GM18508 (cell line): ENCODE measurements around the gene CFAP46.
"Not testable (repeated sequence)": the region's sequence is repeated elsewhere in the genome, so short reads cannot be mapped to it uniquely, and the experiment has no call there.

ENCODE experiments used
- ATAC-seq: cut with Tn5 transposase; IDR thresholded peaks from one replicate; pipeline ENCODE4 v1.9.1; 2021; ENCODE audit warnings: moderate number of reproducible peaks; ENCODE audit not compliant: insufficient read depth, unreplicated experiment

The CFAP46 gene

DNA sequence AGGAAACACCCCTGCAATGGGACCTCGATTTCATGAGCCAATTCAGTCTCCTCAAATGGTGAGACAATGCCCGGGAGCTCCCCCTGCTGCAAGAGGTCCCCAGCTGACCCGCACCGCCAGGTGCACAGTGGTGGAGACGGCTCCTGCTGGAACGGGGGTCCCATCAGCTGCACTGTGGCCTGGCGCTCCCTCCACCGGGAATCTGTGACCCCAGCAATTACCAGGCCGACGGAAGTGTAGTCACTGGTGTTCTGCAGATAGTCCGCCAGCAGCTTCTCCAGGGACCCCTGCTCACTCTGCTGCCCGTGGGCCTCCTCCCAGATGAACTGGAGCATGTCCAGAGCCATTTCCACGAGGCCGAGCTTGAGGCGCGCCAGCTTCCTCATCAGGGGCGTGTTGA, 91.5 kb downstream of the CFAP46 start:
- ATAC-seq: no peak

DNA sequence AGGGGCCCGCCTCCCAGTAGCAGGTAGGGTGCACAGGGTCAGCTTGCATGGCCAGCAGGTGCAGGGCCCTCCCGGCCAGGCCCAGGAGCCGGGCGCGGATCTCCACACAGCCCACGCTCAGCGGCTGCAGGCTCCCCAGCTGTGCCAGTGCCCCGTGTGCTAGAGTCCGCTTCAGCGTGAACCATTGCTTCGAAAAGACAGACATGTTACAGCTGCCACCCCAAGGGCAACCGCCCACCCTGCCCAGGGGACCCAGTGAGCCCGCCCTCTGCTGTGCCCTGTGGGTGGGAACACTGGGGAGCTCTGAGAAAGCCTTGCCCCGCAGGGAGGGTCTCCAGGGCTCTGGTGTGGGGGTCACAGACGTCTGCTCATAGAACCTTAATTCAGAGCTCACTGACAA, 92.1 kb downstream of the CFAP46 start:
- ATAC-seq: no peak

- ATAC-seq: no peak
Measured at GRCh38 chr10:132849546-132850031, 92.8 kb downstream of the CFAP46 start.

DNA sequence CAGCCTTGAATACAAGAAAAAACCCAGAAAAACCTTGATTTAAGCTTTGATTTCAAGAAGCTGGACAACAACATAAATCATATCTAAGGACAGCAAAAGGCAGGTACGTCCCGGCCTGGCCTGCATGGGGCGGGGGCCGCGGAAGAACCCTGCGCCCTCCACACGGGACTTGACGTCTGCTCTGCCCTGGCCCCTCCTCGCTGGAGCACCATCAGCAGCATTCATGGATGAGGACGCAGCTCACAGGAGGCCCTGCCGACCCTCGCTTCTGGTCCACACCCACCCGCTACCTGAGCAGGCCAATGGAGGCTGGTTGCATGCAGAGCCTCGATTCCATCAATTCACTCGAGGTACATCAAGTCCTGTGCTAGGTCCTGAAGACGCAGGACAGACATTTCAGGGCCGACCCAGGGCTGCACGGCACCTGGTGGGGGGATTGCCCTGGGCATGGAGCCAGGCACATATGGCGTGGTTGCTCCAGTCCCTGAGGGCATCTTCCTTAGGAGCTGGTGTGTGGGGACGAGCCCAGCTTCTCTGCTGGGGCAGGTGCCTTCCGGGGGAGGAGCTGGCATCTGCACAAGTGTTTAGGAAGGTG, 93.3 kb downstream of the CFAP46 start:
- no peak for ATAC-seq

- no peak for ATAC-seq
Measured at GRCh38 chr10:132848291-132848701, 94.1 kb downstream of the CFAP46 start.

- ATAC-seq: no peak
Measured at GRCh38 chr10:132847856-132848255, 94.5 kb downstream of the CFAP46 start.

- ATAC-seq: no peak
Measured at GRCh38 chr10:132847416-132847777, 95.0 kb downstream of the CFAP46 start.

DNA sequence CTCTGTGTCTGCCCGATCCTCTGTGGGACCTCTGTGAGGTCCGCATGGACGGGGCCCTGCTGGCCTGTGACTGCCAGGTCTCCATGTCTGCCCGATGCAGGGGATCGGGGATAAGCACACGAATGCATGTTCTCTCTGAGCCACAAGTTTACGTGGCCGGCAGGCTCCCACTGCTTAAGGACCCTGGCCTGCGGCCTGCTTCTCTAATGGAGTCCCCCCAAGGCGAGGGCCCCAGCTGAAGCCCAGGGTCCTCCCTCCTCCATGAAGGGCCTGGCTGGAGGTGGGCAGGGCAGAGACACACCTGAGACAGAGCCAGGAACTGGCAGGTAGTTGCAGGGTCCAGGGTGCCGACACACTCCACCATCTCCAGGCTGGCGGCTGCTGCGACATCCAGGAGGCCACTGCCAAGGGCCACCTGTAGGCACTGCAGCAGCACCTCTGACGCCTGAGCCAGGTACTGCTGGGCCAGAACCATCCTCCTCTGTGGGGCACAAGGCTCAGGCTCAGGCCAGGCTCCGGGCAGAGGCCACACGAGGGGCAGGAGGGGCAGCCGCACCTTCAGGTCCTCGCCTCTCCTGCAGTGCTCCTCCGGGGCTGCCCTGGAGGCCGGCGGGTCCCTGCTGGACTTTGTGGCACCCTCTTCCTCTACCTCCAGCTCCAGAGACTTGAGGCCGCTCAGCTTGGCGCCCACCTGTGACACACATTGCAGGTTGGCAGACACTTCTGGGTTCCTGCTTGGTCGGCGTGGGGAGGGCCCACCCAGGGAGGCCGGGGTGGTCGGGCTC, 95.5 kb downstream of the CFAP46 start:
- no peak for ATAC-seq

GRCh38 chr10:132845780-132846595, 96.4 kb downstream of the CFAP46 start:
- ATAC-seq: no peak

GRCh38 chr10:132845041-132845551, 97.3 kb downstream of the CFAP46 start:
- ATAC-seq: no peak

GRCh38 chr10:132844069-132844809, 98.1 kb downstream of the CFAP46 start:
- no peak for ATAC-seq

DNA sequence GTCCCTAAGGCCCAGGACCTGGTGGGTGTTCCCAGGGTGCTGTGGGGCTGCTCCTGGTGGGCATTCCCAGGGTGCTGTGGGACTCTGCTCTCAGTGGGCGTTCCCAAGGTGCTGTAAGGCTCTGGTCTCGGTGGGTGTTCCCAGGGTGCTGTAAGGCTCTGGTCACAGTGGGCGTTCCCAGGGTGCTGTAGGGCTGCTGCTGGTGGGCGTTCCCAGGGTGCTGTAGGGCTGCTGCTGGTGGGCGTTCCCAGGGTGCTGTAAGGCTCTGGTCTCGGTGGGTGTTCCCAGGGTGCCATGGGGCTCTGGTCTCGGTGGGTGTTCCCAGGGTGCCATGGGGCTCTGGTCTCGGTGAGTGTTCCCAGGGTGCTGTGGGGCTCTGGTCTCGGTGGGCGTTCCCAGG, 99.1 kb downstream of the CFAP46 start:
- not testable (repeated sequence) for ATAC-seq

DNA sequence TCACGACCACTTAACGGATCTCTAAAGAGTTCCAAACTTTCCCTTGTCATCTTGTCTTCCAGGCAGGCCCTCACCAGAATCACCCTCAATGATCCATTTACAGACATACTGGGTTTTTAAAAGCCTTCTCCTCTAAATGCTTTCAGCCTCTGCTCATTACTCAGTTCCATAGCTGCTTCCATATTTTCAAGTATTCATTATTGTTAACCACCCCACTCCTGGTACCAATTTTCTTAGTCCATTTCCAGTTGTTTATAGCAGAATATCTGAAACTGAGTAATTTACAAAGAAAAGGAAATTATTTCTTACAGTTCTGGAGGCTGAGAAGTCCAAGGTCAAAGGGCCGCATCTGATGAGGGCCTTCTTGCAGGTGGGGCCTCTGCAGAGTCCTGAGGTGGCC, 100.0 kb downstream of the CFAP46 start:
- no peak for ATAC-seq

- no peak for ATAC-seq
Measured at GRCh38 chr10:132841615-132841975, 100.8 kb downstream of the CFAP46 start.

DNA sequence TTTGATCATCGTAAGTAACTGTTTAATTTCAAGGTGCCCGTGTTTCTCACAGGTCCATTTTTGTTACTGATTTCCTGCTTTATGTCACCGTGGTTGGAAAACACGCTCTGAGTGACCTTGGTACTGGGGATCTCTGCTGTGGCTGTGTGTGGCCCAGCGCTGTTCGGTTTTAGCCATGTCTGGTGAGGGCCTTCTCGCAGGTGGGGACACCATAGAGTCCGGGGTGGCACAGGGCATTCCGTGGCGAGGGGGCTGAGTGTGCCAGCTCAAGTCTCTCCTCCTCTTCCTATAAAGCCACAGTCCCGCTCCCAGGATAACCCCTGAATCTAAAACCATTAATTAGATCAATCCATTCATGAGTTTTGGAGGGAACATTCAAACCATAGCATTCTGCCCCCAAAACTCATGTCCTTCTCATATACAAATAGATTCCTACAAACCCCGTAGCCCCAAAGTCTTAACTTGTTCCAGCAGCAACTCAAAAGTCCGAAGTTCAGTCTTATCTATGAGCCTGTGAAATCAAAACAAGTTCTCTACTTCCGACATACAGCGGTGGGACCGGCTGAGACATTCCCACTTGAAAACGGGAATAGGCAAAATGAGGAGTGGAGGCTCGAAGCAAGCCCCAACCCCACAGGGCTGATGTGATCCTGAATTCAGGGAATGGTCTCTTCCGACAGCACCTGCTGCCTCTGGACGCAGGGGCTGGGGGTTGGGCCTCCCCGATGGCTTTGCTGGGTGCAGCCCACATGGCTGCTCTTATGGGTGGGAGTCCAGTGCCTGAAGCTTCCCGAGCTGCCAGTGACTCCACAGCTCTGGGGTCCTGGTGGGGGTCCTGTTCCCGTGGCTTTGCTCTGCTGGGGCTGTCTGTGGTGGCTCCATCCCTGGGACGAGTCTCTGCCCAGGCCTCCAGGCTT, 101.4 kb downstream of the CFAP46 start:
- no peak for ATAC-seq

DNA sequence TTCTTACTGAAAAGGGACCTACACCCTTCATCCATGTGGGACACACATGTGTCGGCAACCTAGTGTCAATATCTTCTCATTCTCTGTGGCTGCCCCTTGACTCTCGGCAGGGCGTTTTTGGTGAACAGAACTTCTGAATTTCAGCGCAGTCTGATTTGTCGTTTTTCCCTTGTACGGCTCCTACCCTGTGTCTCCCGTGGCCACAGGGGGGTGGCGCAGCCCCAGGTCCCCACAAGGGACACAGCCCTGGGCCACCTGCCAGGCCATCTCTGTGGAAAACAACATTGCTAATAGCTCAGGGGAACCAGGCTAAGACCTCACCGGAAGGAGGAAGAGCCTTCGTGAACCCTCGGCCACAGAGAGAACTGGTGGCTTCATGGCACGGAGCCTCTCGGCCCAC, 103.3 kb downstream of the CFAP46 start:
- no peak for ATAC-seq

- no peak for ATAC-seq
Measured at GRCh38 chr10:132838346-132838970, 103.9 kb downstream of the CFAP46 start.

DNA sequence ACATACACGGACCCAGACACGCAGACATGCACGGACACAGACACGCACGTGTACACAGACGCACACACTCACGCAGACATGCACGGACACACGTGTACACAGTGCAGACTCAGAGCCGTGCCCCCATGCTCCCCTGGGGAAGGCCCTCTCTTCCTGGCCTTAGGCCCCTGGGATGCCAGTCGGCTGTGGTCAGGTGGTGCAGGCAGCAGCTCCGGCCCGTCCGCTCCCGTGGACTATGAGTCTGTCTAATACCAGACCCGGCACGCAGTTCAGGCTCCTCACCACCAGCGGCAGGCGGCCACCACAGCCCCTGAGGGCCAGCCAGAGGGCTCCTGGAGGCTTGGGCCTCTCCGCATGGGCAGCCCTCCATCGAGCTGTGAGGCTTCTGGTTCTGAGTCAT, 104.5 kb downstream of the CFAP46 start:
- ATAC-seq: no peak
